ENCODE data around the gene TIMP3. TPM values are rescaled to one million over a fixed set of nuclear protein-coding genes. Genes with fewer than 3 reads are reported as not detected.
"Not testable (repeated sequence)": the region's sequence is repeated elsewhere in the genome, so short reads cannot be mapped to it uniquely, and the experiment has no call there.

The TIMP3 gene
- total RNA-seq, 4 donors from 2014 or later, result 560 to 818 (median 738) TPM

DNA sequence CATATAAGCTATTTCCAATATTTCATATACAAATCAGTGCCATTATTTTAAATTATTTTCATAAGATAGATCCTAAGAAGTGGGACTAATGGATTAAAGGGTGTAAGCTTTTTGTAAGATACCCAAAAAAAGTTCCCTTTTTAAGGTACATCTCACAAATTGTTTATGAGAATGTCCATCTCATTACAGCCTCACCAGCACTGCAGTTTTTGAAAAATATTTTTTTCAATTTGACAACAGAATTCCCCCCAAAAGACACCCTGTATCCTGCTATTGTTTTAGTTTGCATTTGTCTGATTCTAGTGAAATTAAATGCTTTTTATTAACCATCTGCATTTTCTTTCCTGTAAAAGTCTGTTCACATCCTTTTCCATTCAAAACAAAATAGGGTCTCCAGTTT lies 69.0 kb downstream of the TIMP3 start:
- Histone ChIP-seq H3K9me3 (no peaks in the 10 kb centered on the region), H3K4me1 (no peaks in the 10 kb centered on the region), H3K27me3 (no peaks in the 10 kb centered on the region), H3K4me3 (no peak overlapping the region), H3K27ac (no peak overlapping the region), H3K36me3 (no peaks in the 10 kb centered on the region)
- ATAC-seq, result no peak
- TF ChIP-seq POLR2A (IDR thresholded peaks at IDR 0.05), result no peak
- TF ChIP-seq EP300 (IDR thresholded peaks at IDR 0.05), result no peak
- TF ChIP-seq, protein P1, sequence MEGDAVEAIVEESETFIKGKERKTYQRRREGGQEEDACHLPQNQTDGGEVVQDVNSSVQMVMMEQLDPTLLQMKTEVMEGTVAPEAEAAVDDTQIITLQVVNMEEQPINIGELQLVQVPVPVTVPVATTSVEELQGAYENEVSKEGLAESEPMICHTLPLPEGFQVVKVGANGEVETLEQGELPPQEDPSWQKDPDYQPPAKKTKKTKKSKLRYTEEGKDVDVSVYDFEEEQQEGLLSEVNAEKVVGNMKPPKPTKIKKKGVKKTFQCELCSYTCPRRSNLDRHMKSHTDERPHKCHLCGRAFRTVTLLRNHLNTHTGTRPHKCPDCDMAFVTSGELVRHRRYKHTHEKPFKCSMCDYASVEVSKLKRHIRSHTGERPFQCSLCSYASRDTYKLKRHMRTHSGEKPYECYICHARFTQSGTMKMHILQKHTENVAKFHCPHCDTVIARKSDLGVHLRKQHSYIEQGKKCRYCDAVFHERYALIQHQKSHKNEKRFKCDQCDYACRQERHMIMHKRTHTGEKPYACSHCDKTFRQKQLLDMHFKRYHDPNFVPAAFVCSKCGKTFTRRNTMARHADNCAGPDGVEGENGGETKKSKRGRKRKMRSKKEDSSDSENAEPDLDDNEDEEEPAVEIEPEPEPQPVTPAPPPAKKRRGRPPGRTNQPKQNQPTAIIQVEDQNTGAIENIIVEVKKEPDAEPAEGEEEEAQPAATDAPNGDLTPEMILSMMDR (IDR thresholded peaks at IDR 0.05), result no peak
- no peak for TF ChIP-seq POLR2AphosphoS5 (IDR thresholded peaks at IDR 0.05)

DNA sequence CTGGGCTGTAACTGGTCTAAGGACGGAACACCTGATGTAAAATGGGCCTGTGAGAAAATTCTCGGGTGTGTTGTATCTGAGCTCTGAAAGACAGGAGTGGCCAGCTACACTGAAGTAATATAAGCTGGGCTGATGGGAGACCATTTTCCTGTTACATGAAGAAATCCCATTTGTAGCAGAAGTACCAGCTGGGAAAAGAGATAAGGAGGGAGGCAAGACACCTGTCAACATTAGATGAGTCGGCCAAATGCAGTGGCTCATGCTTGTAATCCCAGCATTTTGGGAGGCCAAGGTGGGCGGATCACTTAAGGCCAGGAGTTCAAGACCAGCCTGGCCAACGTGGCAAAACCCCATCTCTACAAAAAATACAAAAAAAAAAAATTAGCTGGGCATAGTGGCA lies 72.1 kb downstream of the TIMP3 start:
- ATAC-seq, H3K9me3 ChIP-seq, H3K36me3 ChIP-seq, H3K4me1 ChIP-seq, H3K27ac ChIP-seq, H3K4me3 ChIP-seq, H3K27me3 ChIP-seq: not testable (repeated sequence)
- WGBS, 2 donors (ENCODE audit: low coverage in 1 of 2), result 92 to 100% methylated on average over 2 of the region's 5 CpGs

DNA sequence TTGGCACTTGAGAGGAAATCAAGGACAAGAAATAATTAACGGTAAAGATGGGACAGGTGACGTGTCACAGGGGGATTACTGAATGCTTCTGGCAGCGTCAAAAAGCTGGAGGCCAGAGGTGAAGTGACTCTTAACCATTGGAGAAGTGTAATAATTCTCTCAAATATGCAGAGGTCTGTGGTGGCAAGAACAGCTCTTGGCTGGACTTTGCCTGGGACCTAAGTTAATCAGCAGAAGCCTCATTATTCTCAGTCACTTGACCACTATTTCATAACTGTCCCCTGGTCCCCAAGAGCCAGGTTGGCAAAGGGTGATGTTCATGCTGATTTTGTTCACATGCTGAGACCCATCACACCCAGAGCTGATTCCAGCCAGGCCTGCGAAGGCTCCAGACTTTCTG lies 72.9 kb downstream of the TIMP3 start:
- H3K27ac ChIP-seq, result no peak overlapping the region
- ATAC-seq, result no peak
- H3K4me3 ChIP-seq, result no peak overlapping the region
- TF ChIP-seq, protein P1 (IDR thresholded peaks at IDR 0.05), result no peak
- TF ChIP-seq EP300 (IDR thresholded peaks at IDR 0.05) (no peak), POLR2A (IDR thresholded peaks at IDR 0.05) (no peak), POLR2AphosphoS5 (IDR thresholded peaks at IDR 0.05) (no peak)
- no peaks in the 10 kb centered on the region for H3K4me1 ChIP-seq
- H3K36me3 ChIP-seq, result no peaks in the 10 kb centered on the region
- H3K27me3 ChIP-seq, result no peaks in the 10 kb centered on the region
- no peaks in the 10 kb centered on the region for H3K9me3 ChIP-seq
- 77 to 94% methylated on average over 3 to 4 of the region's 4 CpGs for WGBS, 2 donors (ENCODE audit: low coverage in 1 of 2)

DNA sequence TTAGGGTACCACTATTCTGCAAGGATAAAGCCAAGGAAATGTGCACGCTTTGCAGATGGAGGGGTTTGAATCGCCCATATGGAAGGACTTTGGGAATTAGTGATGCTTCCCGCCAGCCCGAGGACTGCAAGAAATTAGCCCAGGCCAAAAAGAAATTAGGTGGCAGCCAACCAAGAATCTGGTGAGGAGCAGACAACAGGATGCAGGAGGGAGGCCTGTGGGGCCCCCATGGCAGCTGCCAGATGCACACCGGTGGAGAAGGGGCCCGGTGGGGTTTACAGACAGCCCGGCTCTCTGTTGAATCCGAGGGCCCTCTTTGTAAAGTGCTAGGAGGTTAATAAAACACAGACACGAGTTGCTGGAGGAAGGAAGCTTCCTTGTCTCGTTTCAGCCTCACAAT lies 73.5 kb downstream of the TIMP3 start:
- Histone ChIP-seq H3K9me3 (no peaks in the 10 kb centered on the region), H3K36me3 (no peaks in the 10 kb centered on the region), H3K27me3 (no peaks in the 10 kb centered on the region), H3K4me3 (no peak overlapping the region), H3K4me1 (peaks cover 0 to 4% (median 0%) of the 10 kb centered on the region in 3 donors), H3K27ac (no peak overlapping the region)
- no peak for ATAC-seq
- TF ChIP-seq EP300 (IDR thresholded peaks at IDR 0.05), result no peak
- TF ChIP-seq POLR2AphosphoS5 (IDR thresholded peaks at IDR 0.05), result no peak
- TF ChIP-seq POLR2A (IDR thresholded peaks at IDR 0.05), result no peak
- TF ChIP-seq, protein P1 (IDR thresholded peaks at IDR 0.05), result no peak
- WGBS, 2 donors (ENCODE audit: low coverage in 1 of 2), result 53 to 73% methylated on average over 3 to 8 of the region's 10 CpGs

DNA sequence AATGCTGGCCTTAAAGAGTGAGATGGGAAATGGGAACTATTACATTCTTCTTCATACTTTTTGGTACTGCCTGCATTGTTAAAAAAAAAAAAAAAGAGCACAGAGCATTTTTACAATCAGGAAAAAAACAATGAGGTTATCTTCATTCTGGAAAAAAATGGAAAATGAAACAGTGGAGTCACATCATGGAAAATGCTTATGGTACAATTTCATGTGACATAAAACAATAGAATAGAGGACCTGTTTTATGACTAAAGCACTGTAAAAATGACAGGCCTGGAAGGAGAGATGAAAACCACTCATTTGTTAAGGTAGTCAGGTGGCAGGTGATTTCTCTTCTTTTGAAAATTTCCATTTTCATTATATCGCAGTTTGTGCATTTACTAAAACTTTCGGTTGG lies 75.0 kb downstream of the TIMP3 start:
- Histone ChIP-seq H3K27me3 (no peaks in the 10 kb centered on the region), H3K36me3 (no peaks in the 10 kb centered on the region), H3K9me3 (no peaks in the 10 kb centered on the region), H3K4me3 (no peak overlapping the region), H3K4me1 (peaks cover 0 to 20% (median 4%) of the 10 kb centered on the region in 3 donors), H3K27ac (no peak overlapping the region)
- no peak for ATAC-seq
- TF ChIP-seq POLR2AphosphoS5 (IDR thresholded peaks at IDR 0.05) (no peak), POLR2A (IDR thresholded peaks at IDR 0.05) (no peak), EP300 (IDR thresholded peaks at IDR 0.05) (no peak)
- TF ChIP-seq, protein P1 (IDR thresholded peaks at IDR 0.05), result no peak
- WGBS, 2 donors (ENCODE audit: low coverage in 1 of 2), result 85 to 93% methylated on average over 2 of the region's 2 CpGs

Measured in gastroesophageal sphincter (tissue), 4 donors.